Uterus (tissue), 2 donors: ENCODE measurements around the gene CCND2.

ENCODE experiments used
- POLR2A ChIP-seq, 2 donors: fragments of 450-650 bp; IDR thresholded peaks; one replicate each; pipeline ENCODE4 v1.6.1; 2016; ENCODE audit warnings: antibody characterized with exemption in 2 of 2, mild to moderate bottlenecking in 1 of 2, moderate library complexity in 1 of 2
- TF ChIP-seq, protein P1 (sequence below), 4 experiments: fragments of 200-600 bp in 2 of 4; fragments of 450-650 bp in 2 of 4; sonication (generic) in 2 of 4; IDR thresholded peaks; one replicate each; pipeline ENCODE4 v1.5.1; 2016 to 2019; ENCODE audit warnings: antibody characterized with exemption in 4 of 4, mild to moderate bottlenecking in 2 of 4, moderate library complexity in 1 of 4

DNA sequence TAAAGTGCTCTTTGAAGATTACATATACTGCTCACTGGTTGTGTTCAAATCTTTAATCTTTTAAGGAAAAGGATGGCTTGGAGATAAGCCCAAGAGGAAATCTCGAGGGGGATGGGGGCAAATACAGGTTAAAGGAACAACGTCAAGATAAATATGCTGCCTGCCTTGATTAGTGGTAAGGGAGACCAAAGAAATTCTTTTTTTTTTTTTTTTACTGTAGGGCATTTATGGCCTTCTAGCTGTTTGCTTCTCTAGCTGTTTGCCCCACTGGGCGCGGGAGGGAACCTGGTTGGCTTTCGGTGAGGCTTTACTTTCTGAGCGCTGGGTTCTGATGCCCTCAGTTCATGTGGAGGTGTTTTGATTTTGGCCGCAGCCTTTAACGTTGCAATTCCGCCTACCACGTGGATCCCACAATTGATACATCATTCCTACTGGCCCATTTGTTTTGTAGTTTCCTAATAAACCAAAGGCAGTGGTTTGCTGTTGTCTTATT, 5.7 kb downstream of the CCND2 start:
- TF ChIP-seq, protein P1, sequence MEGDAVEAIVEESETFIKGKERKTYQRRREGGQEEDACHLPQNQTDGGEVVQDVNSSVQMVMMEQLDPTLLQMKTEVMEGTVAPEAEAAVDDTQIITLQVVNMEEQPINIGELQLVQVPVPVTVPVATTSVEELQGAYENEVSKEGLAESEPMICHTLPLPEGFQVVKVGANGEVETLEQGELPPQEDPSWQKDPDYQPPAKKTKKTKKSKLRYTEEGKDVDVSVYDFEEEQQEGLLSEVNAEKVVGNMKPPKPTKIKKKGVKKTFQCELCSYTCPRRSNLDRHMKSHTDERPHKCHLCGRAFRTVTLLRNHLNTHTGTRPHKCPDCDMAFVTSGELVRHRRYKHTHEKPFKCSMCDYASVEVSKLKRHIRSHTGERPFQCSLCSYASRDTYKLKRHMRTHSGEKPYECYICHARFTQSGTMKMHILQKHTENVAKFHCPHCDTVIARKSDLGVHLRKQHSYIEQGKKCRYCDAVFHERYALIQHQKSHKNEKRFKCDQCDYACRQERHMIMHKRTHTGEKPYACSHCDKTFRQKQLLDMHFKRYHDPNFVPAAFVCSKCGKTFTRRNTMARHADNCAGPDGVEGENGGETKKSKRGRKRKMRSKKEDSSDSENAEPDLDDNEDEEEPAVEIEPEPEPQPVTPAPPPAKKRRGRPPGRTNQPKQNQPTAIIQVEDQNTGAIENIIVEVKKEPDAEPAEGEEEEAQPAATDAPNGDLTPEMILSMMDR (IDR thresholded peaks at IDR 0.05) = no peak
- no peak for TF ChIP-seq POLR2A (IDR thresholded peaks at IDR 0.05)
